Inferior parietal cortex (tissue), 1 donor: ENCODE data around the gene NUCB2.
"Not testable (repeated sequence)": the region's sequence is repeated elsewhere in the genome, so short reads cannot be mapped to it uniquely, and the experiment has no call there.

Source experiments
- DNase-seq: peaks from one replicate; pipeline ENCODE4 v3.0.0-alpha.2; 2016; ENCODE audit errors: extremely low spot score

Gene NUCB2

GRCh38 chr11:17268500-17268899 lies 8.0 kb upstream of the NUCB2 start:
- DNase-seq, result not testable (repeated sequence)

GRCh38 chr11:17268902-17269301 lies 7.6 kb upstream of the NUCB2 start:
- no peak for DNase-seq

GRCh38 chr11:17272801-17273200 lies 3.7 kb upstream of the NUCB2 start:
- DNase-seq, result no peak

GRCh38 chr11:17273211-17273610 lies 3.3 kb upstream of the NUCB2 start:
- DNase-seq, result no peak

- DNase-seq, result no peak
These were observed 2.8 kb upstream of the NUCB2 start for GRCh38 chr11:17273668-17274282.

- DNase-seq, result no peak
These were observed 921 bp upstream of the NUCB2 start for GRCh38 chr11:17275400-17276235.

- peak; percentile 65 for DNase-seq
These were observed 565 bp downstream of the NUCB2 start for GRCh38 chr11:17277024-17277584.

- DNase-seq, result no peak
These were observed 4.1 kb downstream of the NUCB2 start for GRCh38 chr11:17280494-17281127.

GRCh38 chr11:17286332-17286731 lies 9.8 kb downstream of the NUCB2 start:
- no peak for DNase-seq

GRCh38 chr11:17287058-17287457 lies 10.5 kb downstream of the NUCB2 start:
- no peak for DNase-seq

- no peak for DNase-seq
These were observed 15.2 kb downstream of the NUCB2 start for GRCh38 chr11:17291710-17292109.

GRCh38 chr11:17293311-17293710 lies 16.8 kb downstream of the NUCB2 start:
- DNase-seq, result no peak

GRCh38 chr11:17294033-17294432 lies 17.5 kb downstream of the NUCB2 start:
- no peak for DNase-seq

- no peak for DNase-seq
These were observed 20.5 kb downstream of the NUCB2 start for GRCh38 chr11:17296852-17297559.

- no peak for DNase-seq
These were observed 21.8 kb downstream of the NUCB2 start for GRCh38 chr11:17298302-17298701.

- no peak for DNase-seq
These were observed 23.8 kb downstream of the NUCB2 start for GRCh38 chr11:17300372-17300771.

GRCh38 chr11:17313349-17314231 lies 37.1 kb downstream of the NUCB2 start:
- DNase-seq, result no peak

GRCh38 chr11:17314232-17314547 lies 37.7 kb downstream of the NUCB2 start:
- DNase-seq, result no peak

- DNase-seq, result no peak
These were observed 38.4 kb downstream of the NUCB2 start for GRCh38 chr11:17314904-17315426.

GRCh38 chr11:17328871-17329494 lies 52.4 kb downstream of the NUCB2 start:
- DNase-seq, result no peak
